Iris pigment epithelial cell (primary cell): ENCODE data around the gene EXOC3L2.

Source experiments
- DNase-seq: peaks from one replicate; pipeline ENCODE4 v3.0.0-alpha.2; 2011; ENCODE audit warnings: low read depth

EXOC3L2 gene

DNA sequence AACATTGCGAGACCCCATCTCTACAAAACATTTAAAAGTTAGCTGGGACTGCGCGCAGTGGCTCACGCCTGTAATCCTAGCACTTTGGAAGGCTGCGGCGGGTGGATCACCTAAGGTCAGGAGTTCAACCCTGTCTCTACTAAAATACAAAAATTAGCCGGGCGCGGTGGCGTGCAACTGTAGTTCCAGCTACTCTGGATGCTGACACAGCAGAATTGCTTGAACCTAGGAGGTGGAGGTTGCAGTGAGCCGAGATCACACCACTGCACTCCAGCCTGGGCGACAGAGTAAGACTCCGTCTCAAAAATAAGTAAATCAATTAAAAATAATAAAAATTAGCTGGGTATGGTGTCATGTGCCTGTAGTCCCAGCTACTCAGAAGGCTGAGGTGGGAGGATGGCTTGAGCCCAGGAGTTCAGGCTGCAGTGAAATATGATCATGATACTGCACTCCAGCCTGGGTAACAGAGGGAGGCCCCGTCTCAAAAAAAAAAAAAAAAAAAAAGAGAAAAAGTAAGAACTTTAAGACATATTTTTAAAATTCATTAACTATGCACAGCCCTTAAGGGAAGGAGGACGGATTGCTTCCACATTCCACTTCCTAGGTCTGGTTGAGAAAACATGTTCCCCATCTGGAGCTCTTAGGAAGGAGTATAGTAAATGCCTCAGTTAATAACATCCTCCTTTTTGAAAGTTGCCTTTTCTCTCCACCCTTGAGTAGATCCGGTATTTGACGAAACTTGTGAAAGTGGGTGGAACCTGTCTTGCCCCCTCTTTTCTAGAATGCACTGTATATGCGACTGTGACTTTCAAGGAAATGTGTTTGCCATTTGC lies 26.1 kb downstream of the EXOC3L2 start:
- DNase-seq = no peak

DNA sequence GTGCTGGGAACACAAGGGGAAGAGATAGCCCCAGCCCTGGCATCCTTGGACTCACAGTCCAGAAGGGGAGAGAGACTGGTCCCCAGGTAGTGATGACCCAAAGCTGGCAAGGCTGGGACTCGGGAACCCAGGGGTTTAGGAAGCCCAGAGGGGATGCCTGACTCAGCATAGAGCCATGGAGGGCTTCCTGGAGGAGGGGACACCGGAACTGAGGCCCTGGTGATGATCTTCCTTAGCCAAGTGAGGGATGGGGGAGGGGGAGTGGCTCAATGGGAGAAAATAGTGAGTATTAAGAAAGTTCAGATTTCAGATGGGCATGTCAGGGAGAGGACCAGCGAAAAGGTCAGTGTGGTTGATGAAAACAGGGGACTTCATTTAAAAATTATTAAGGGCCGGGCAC lies 26.8 kb downstream of the EXOC3L2 start:
- no peak for DNase-seq

DNA sequence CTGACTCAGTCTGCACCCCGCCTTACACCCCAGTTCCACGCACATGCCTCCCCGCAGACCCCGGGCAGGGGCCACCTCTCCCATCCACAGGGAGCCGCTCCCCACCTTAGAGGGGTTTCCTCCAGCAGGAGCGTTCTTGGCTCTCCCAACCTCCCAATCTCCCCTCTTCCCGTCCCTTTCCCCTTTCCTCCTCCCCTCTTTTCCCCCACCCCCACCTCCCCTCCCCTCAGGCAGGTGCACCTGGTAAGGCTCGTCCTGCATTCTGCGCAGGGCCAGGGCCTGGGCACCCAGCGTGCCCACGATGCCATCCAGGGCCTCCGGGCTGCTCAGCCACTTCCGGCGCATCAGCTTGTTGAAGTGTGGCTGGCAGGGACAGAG lies 27.3 kb downstream of the EXOC3L2 start:
- no peak for DNase-seq

DNA sequence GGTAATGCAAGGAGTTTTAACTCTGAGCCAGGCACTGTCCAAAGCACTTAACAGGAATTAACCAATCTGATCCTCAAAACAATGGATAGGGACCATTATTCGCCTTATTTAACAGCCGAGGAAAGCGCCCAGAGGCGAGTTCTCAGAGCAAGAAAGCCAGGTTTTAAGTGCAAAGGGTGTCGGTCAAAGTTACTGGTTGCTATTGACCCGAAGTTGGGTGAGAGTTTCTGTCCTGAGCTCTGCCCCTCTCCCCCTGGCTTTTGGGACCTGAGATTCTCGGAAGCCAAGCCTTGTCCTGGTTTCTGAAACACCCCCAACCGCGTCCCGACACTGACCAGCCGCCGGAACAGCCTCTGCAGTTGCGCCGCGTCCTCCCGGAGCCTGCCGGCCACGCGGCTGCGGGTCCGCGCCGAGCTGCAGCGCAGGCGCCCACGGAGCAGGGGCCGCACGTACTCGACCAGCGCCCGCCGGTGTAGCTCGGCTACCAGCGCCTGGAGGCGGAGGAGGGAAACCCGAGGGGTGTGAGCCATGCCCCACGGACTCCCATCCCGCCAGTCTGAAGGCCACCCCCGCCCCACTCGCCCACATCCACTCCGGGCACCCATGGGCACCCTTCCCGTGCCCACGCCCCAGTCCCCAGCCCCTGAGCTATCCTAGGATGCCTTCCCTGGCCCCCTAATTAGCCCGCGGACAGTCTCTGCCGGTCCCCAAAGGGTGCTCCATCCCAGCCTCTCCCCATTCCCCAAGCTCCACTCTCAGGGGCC lies 27.8 kb downstream of the EXOC3L2 start:
- DNase-seq = no peak

DNA sequence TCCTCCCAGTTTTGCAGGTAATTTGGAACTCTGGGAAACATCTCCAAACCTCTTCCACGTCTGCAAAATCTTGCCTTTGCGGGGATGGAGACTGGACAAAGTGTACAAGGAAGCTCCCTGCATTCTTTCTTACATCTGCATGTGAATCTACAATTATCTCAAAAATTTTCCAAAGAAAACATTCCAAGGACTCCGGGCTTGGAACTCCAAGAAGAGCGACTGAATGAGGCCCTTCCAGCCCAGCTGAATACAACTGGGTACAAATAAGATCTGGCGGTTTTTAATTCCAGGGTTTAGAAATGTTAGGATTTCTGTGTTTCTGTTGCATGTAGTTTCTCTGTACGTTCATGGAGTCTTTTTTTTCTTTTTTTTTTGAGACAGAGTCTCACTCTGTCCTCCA lies 28.5 kb downstream of the EXOC3L2 start:
- DNase-seq = no peak

DNA sequence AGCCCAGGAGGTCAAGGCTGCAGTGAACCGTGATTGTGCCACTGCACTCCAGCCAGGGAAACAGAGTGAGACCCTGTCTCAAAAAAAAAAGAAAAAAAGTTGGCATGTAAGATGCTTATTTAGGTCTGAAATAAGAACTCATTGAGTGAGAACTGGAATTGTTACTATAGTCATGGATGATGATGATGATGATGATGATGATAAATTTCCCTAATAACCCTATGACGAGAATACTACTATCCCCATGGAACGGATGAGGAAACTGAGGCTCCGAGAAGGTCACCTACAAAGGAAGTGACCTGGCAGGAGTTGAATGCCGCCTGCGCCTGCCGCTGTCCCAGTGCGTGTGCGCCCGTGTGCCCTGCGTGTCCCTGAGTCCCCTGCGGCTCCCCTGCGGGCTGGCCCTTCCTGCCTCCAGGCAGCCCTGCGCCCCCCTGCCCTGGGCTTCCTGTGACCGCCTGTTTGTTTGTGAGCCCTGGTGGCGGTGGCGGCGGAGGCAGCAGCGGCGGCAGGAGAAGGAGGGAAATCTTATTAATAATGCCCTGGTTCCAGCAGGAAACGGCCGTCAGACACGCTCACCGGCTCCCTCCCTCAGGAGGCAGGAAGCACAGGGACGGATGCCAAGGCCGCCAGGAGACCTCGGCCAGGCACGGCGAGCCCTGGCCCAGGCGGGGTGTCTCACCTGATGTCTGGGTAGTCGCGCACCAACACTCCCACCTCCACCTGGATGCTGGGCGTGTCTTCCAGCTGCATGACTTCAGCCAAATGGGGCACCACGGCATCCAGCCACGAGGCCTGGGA lies 29.6 kb downstream of the EXOC3L2 start:
- DNase-seq = no peak

DNA sequence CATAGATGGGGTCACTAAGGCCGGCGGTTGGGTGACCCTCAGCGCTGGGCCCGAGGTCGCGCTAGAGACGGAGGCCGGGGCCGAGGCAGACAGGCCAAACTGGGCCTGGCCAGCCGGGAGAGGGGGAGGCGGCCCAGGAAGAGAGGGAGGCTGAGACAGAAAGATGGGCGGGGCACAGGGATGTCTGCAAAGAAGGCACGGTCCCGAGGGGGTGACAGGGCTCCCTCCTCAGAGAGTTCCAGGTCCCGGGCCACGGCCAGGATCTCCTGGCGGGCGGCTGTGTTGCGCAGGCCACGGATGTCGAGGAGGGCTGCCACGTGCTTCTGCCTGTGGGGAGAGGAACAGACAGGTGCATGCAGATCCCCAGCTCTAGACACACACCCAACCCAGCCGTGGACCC lies 32.2 kb downstream of the EXOC3L2 start:
- no peak for DNase-seq

DNA sequence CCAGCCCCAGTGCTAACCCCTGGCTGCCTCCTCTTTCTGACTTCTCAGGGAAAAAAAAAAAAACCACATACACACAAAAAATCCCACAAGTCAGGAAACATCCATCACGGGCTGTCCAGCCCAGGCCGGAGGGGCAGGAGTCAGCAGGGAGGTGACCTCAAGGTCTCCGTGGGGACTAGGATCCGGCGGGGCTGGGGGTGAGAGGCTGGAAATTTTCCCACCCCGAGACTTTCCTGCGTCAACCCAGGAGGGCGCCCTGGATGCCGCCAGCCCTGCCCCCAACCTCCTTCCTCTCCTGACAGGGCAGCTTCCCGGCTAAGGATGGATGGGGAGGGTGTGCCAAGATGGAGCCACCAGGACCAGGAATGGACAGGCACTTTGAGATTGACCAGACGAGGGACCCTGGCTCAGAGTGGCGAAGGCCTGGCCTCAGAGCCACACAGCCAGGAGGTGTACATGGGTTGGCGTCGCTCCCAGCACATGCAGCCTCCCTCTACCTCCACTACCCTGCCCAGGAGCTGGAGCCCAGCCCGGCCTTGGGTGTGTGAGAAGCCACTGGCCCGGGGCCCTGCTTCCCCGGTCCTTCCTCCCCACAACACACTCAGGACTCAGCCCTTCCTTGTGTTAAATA lies 33.3 kb downstream of the EXOC3L2 start:
- DNase-seq = no peak

DNA sequence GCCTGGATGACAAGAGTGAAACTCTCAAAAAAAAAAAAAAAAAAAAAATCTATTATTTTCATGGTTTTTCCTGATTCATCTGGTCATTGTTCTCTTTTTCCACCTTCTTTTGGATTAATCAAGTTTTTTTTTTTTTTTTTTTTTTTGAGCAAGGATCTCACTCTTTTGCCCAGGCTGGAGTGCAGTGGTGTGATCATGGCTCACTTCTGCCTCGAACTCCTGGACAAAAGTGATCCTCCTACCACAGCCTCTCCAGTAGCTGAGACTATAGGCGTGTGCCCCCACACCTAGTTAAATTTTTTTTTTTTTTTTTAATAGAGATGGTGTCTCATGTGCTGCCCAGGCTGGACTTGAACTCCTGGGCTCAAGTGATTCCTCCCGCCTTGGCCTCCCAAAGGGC lies 38.9 kb downstream of the EXOC3L2 start:
- DNase-seq = no peak

DNA sequence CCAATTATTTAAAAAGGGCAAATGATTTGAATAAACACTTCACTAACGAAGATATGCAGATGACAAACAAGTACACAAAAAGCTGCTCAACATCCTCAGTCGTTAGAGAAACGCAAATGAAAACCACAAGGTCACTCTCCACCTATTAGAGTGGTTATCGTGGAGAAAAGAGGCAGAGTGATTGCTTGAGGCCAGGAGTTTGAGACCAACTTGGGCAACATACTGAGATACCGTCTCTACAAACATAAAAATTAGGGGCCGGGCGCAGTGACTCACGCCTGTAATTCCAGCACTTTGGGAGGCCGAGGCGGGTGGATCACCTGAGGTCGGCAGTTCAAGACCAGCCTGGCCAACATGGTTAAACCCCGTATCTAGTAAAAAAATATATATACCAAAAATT lies 39.4 kb downstream of the EXOC3L2 start:
- DNase-seq = no peak

DNA sequence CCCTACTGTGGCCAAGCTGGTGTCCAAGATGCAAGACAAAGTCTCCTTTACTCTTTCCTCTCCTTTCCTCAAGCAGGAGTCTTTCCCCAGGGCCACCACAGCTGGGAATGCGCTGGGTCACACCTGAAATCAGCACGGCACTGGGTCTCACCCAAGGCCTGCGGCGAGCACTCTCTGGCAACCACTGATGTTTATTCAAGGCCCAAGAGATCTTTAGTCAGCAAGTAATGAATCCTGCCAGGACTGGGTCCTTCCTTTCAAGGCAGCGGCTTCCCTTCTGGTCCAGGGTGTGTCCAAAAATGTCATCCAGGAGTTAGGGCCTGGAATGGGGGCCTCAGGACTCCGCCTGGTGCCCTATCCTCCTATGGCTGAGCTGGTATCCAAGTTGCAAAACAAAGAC lies 42.6 kb downstream of the EXOC3L2 start:
- DNase-seq = no peak

DNA sequence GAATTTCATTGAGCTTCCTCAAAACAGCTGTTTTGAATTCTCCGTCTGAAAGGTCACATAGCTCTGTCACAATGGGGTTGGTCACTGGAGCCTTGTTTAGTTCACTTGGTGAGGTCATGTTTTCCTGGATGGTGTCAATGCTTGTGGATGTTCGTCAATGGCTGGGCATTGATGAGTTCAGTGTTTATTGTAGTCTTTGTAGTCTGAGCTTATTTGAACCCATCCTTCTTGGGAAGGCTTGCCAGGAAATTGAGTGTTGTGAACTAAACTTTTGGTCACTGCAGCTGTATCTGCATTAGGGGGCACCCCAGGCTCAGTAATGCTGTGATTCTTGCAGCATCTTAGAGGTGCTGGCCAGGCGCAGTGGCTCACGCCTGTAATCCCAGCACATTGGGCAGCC lies 44.6 kb downstream of the EXOC3L2 start:
- DNase-seq = peak; percentile 51

DNA sequence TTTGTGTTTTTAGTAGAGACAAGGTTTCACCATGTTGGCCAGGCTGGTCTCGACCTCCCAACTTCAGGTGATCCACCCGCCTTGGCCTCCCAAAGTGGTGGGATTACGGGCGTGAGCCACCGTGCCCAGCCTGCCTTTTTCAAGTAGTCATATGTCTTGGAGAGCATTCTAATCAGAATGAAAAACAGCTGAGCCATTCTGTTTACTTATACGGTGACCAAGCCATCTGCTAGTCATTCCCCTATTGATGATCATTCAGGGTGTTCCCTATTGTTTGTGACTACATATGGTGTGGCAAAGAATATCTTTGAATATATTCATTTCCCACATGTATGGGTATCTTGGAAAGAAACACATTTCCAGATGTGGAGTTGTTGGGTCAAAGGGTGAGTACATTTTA lies 49.4 kb downstream of the EXOC3L2 start:
- DNase-seq = no peak

DNA sequence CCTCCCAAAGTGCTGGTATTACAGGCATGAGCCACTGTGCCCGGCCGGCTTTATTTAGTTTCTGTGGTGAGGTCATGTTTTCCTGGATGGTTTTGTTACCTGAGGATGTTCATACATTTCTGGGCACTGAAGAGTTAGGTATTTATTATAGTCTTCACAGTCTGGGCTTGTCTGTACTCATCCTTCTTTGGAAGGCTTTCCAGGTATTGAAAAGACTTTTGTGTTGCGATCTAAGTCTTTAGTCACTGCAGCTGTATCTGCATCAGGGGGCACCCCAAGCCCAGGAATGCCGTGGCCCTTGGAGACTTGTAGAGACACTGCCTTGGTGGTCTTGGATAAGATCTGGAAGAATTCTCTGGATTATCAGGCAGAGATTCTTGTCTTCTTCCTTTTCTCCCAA lies 53.8 kb downstream of the EXOC3L2 start:
- DNase-seq = no peak

DNA sequence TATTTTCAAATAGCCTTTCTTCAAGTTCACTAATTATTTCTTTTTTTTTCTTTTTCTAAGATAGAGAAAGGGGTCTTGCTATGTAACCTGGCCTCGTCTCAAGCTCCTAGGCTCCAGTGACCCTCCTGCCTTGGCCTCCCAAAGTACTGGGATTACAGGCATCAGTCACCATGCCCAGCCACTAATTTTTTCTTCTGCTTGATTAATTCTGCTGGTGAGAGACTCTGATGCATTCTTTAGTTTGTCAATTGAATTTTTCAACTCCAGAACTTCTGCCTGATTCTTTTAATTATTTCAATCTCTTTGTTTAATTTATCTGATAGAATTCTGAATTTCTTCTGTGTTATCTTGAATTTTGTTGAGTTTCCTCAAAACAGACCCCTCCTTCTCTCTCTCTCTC lies 55.2 kb downstream of the EXOC3L2 start:
- DNase-seq = no peak

DNA sequence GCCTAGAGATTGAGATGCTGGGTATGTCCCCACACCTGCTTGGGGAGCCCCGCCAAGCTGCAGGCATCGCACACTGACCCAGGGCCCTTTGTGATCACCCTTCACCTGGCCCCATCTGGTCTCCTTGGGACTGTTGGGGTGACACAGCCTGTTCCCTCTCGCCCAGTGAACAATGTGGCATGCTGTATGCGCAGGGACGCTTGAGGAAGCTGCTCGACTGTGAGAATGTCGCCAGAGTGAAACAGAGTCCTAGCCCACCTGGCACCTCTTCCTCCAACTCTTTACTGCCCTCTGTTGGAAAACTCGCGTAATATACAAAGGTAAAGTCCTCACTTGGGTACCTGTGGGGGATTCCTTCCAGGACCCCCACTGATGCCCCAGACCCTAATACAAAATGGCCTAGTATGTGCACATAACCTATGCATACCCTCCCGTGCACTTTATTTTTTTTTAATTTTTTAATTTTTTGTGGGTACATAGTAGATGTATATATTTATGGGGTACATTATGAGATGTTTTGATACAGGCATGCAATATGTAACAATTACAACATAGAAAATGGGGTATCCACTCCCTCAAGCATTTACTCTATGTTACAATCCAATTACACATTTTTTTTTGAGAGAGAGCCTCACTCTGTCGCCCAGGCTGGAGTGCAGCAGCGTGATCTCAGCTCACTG lies 57.6 kb downstream of the EXOC3L2 start:
- DNase-seq = no peak

DNA sequence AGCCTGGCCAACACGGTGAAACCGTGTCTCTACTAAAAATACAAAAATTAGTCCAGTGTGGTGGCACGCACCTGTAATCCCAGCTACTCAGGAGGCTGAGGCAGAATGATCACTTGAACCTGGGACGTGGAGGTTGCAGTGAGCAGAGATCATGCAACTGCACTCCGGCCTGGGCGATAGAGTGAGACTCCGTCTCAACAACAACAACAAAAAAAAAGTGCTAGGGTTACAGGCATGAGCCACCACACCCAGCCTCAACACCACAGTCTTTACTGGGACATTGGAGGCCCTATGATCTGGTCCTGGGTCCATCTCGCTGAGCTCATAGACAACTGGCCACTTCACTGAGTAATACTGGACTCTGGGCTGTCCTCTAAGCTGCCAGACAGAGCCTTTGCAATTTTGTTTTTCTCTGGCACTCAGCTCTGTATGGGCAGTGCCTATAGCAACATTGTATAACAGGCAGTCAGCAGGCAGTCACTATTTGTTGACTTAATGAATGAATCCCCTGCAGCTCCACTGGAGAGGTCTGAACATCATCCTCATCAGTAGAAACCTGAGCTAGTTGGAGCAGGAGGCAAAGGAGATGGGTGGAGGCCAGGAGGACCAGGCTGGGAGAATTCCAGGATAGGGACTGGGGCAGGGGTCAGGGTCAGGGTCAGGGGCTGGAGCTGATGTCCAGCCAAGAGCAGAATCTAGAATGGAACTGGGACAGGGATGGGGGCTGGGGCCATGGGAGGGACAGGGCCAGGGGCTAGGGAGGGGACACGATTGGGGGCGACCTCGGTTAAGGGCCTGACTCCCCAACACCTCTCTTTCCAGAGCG lies 58.5 kb downstream of the EXOC3L2 start:
- peak; percentile 9 for DNase-seq

DNA sequence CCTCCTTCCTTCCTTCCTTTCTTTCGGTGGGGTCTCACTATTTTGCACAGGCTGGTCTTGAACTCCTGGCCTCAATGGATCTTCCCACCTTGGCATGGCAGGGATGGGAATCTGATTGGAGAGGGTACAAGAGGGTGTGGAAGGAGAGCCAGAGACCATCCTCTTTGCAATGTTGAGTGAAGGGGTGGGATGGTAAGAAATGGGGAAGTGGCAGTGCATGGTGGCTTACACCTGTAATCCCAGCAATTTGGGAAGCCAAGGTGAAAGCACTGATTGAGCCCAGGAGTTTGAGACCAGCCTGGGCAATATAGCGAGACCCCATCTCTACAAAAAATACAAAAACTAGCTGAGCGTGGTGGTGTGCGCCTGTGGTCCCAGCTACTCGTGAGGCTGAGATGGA lies 61.1 kb downstream of the EXOC3L2 start:
- DNase-seq = no peak

DNA sequence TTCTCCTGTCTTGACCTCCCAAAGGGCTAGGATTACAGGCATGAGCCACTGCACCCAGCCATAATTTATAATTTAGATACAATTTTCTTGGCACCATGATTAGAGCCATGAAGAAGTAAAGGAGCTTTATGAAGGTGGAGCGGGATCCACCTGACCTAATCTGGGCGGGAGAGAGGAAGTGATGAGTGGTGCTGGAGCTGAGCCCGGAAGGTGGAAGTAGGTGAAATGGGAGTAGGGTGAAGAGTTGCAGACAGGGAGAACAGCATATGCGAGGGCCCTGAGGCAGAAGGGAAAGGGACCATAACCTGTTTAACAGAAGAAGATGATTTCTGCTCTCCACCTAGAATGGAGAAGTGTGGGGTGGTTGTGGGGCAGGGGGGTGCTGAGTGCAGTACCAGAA lies 62.4 kb downstream of the EXOC3L2 start:
- no peak for DNase-seq

DNA sequence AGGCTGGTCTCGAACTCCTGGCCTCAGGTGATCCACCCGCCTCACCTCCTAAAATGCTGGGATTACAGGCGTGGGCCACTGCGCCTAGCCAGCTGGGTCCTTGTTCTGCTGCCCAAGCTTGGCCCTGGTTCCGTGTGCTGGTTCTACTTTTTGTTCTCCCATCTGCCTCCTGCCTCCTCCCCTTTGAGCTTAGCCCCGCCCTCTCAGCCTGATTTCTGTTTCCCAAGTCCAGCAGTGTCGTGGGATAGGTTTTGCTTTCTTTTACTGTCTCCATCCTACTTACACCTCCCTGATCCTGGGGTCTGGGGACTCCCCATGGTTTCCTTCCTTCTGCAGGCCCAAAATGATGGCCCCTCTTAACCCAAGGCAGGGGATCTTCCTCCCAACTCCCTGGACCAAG lies 64.3 kb downstream of the EXOC3L2 start:
- DNase-seq = no peak

DNA sequence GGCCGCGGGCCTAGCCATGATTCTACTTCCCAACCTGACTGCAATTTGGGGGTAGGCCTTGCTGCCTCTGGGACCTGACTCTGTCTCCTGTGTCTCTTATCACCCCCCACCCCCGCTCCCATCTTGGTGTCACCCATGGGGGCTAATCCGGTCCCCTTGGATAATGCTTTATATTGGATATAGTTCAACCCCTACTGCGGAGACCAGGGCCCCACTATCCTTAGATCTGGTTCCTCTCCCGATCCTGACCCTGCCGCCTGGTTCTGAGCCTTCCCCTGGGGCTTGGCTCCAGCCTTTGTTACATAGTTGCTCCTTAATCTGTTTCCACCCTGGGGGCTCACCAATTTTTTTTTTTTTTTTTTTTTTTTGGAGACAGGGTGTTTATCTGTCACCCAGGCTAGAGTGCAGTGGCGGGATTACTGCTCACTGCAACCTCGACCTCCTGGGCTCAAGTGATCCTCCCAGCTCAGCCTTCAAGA lies 65.3 kb downstream of the EXOC3L2 start:
- DNase-seq = no peak
